Stimulated activated CD4-positive, alpha-beta T cell treated with anti-CD3 and anti-CD28 coated beads, TNF-alpha, amount 100 ng/mL, for 4 hours (primary cell): Measurements from ENCODE around the gene SF3B2.
"Not testable (repeated sequence)": the region's sequence is repeated elsewhere in the genome, so short reads cannot be mapped to it uniquely, and the experiment has no call there.

Experiments used
- DNase-seq, 3 experiments: peaks; one replicate each; pipeline ENCODE4 v3.0.0-alpha.2; 2020; ENCODE audit warnings: low read depth in 3 of 3

The SF3B2 gene

DNA sequence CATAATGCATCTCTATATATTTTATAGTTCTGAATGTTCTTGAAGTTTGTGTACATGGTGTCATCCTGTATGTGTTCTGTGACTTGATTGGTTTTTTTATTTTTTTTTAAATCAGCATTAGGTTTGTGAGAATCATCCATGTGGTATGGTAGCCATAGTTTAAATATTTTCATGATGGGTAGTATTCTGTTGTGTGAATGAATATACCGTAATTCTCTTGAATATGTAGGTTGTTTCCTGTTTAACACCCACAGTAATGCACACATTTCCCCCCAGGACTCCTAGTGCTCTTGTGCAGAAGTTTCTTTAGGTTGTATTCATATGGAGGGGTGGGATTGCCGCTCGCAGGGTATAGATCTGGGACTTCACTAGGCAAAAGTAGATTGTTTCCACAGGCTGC is 19.9 kb downstream of the SF3B2 start:
- no peak for DNase-seq

DNA sequence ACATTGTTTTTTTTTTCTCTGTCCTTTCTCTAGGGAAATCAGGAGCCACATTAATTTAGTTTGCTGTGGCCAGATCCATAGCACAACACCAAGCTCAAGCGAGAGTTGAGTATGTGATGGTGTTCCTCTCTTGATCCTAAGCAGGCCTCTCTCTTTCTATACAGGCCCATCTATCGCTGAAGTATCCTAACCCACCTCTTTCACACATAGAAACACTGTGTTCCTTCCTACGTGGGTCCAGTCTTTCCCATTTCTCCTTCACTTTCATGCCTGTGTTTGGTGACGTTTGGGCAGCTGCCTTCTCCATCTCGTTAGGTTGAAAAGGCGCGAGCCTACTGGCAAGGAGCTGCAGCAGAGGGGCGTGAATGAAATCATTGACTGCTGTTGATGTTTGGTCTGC is 20.4 kb downstream of the SF3B2 start:
- no peak for DNase-seq

DNA sequence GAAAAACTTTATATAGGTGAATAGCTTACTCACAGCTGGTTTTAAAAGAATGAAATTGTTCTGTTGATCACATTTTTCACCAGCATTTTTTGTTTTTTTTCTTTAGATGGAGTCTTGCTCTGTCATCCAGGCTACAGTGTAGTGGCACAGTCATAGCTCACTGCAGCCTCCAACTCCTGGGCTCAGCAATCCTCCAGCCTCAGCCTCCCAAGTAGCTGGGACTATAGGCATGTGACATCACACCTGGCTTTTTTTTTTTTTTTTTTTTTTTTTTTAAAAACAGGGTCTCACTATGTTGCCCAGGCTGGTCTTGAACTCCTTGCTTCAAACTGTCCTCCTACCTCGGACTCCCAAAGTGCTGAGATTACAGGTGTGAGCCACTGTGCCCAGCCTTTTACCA is 21.5 kb downstream of the SF3B2 start:
- DNase-seq = no peak

DNA sequence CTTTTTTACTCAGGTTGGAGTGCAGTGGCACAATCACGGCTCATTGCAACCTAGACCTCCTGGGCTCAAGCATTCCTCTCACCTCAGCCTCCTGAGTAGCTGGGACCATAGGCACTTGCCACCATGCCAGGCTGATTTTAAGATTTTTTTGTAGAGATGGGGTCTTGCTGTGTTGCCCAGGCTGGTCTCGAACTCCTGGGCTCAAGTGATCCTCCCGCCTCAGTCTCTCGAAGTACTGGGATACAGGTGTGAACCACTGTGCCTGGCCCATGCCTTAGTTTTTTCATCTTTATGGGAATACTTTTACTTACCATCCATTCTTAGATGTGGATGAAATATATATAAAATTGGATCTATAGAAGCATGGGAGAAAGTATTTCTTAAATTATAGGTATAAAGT is 23.1 kb downstream of the SF3B2 start:
- DNase-seq = no peak

DNA sequence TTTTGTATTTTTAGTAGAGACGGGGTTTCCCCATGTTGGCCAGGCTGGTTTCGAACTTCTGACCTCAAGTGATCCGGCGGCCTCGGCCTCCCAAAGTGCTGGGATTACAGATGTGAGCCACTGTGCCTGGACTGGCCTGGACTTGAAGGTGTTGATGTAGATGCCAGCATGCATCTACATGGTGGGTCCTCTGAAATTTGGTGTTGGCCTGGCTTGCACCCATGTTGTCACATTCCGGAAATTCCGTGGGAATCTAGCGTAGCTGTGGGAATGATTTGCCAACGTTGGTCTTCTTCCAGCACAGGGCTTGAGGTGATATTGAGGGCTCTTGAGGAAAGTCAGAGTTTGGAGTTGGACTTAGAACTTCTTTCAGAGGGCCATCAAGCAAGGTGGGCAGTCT is 24.4 kb downstream of the SF3B2 start:
- no peak for DNase-seq

DNA sequence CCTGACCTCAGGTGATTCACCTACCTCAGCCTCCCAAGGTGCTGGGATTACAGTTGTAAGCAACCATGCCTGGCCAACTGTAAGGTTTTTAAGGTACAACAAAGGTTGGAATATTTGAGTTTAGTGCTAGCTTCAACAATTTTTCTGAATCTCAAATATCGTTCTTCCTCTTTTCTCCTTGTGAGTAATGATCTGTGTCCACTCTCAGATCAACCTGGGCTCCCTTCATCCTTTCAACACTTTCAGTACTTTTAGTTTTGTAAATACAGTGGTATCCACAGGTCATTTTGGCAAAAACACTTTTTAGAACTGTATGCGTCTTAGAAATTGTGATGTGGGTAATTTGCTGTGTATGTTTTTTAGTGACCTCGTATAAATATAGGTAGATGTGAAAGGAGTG is 25.8 kb downstream of the SF3B2 start:
- no peak for DNase-seq

DNA sequence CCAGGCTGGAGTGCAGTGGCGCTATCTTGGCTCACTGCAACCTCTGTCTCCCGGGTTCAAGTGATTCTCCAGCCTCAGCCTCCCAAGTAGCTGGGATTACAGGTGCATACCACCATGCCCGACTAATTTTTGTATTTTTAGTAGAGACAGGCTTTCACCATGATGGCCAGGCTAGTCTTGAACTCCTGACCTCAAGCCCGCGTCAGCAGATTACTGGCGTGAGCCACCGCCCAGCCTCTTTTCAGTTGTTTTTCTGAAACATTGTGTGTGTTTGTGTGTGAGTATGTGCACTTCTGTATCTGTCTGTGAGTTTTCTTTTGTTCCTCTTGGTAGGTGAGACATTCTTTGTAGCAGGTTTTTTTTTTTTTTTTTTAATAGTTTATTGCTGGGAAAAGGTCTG is 26.8 kb downstream of the SF3B2 start:
- DNase-seq = not testable (repeated sequence)

DNA sequence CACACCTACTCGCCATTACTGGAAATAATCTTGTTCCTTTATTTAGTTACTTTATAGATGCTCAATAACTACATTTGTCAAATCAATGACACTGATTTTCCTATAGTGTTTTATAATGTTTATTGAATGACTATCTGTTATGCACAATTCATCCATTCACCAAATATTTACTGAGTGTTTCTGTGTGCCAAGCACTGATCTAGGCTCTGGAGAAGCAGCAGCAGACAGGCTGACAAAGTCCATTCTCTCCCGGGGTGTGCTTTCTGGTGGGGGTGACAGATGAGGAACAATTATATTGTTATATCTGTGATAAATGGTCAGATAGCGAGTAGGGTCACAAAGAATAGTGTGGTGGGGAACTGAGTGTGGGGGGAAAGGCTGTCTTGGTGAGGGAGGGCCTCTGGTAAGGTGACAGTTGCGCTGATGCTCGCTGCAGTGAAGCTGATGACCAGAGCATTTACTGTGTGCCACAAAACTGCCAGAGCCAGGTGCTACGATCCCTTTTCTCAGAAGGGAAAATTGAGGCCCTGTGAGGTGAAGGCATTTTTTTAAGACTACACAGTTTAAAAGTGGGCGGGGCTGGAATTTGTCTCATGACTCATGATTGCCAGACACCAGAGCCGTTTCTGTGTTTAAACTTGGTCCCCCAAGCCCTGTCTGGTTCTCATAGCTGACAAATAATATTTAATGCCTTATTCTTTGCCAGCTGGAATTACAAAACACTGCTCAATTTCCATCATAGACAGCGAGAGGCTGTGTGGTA is 28.1 kb downstream of the SF3B2 start:
- peak in 2 of 3 experiments; percentile 50 to 70 for DNase-seq

DNA sequence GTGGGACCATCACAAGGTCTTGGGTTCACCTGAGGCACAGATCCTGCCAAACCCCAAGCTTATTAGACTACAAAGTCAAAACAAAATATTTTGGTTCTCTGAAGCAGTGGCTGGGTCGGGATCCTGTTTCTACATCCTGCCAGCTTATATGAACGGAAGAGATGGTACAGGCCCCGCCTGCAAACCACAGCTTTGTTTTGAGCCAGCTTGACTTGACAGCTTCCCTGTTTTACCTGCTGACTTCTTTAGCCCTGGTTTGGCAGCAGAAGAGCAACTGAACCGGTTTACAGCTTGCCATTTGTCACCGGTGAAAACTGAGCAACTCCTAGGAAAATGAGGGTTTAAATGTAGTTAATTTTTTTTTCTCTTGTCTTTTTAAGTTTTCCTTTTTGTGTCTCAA is 29.3 kb downstream of the SF3B2 start:
- DNase-seq = peak in 1 of 3 experiments; percentile 52

DNA sequence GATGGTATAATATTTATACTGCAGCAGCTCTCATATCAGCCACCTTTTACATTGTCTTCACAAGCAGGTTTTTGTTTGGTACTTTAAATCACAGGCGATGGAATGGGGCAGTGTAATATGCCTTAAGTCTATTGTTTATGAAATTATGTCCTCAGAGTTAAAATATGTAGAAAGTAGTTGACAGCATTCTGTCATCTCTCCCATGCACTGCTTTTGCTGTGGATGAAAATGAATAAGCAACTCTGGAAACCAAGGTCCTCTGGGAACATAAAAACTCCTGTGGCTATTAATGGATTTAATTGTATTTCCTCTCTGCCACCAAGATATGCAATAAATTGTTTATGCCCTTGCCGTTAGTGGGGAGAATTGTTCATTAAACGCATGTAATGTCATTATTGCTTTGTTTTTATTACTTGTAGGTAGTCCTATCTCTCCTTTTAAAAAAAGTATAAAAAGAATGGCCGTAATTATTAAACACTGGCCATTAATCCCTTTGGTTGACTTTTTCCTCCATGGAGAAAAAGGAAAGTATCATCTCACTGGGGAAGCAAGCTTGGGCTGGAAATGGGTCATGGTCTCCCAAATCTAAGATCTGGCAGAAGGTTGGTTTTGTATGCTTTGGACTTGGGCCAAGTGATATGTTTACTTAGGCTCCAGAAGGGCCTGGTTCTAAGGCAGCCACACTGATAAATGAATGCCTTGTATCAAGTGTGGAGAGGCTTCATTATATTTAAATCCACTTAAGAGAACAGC is 31.0 kb downstream of the SF3B2 start:
- DNase-seq = no peak

DNA sequence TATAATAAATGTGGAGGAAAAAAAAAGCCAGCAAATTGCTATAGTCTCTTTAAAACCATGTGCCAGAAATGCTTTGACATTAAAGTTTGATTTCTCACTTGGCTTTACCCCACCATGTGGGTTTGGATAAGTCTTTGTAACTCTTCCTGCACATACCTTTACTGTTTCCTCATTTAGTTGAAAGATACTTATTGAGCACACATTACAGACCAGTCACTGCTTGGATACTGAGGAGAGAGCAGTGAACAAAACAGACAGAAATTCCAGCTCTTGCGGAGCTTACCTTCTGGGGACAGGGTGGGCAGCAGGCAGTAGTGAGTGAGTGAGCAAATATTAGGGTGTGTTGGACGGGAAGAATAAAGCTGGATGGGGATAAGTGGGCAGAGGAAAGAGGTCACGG is 31.6 kb downstream of the SF3B2 start:
- no peak for DNase-seq

DNA sequence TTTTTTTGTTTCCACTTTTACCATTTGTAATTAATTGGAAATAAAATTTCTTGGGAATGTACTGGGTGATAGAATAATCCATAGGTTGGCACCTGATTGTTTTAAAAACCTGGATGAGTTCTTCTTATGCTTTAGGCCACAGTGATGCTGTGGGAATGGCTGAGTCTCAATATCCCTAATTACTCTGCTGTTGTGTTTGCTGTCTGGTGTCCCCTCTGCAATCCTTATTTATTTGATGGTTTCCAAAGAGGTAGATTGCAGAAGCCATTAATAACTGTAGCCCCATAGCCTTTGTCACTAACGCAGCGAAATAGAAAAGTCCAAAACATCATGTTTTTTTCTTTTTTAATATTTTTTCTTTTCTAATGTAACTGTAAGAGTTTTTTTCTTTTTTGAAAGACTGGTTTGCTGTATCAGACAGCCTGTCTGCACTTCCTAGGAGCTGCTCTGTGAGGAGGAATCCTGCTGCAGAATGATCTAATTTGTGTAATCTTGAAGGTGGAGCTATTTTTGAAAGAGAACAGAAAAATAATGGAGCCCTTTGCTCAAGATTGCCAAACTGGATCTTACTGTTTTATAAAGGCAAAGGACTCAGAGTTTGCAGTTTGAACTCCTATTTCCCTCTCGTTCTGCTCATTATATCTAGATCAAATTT is 32.8 kb downstream of the SF3B2 start:
- no peak for DNase-seq

DNA sequence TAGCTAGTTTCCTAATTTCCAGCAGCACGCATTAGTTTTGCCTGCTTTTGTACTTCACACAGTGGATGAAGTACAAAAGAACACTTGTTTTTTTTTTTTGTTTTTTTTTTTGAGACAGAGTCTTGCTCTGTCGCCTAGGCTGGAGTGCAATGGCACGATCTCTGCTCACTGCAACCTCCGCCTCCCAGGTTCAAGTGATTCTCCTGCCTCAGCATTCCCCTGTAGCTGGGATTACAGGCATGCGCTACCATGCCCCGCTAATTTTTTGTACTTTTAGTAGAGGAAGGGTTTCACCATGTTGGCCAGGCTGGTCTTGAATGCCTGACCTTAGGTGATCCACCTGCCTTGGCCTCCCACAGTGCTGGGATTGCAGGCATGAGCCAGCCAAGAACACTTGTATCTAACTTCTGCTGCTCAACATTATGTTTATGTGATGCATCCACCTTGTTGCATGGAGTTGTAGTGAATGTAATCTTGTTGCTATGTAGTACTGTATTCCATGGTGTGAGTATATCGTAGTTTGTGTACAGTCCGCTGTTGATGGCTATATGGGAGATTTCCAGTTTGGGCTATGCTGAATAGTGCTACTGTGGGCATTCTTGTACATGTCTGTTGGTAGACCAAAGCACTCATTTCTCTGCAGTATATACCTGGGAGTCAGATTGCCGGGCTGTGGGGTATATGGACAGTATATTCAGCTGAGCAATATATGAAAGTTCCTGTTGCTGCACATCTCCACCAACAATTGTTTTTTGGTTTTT is 35.2 kb downstream of the SF3B2 start:
- no peak for DNase-seq

DNA sequence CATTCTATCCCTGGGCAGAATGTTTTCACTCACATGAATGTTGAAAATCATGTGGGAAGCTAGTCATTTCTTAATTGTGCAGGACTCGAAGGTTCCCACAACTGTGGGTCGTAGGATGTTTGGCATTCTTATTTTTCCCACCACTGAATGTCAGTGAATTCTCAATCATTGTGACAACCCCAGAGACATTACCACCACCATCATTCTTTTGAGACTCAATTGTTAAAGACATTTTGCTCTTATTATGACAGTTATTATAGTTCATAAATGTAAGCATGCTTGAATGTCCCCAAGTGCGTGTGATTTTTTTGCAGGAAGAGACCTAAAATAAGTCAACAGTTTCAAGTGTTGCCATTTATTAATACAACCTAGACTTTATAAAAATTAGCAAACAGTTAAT is 36.9 kb downstream of the SF3B2 start:
- no peak for DNase-seq

DNA sequence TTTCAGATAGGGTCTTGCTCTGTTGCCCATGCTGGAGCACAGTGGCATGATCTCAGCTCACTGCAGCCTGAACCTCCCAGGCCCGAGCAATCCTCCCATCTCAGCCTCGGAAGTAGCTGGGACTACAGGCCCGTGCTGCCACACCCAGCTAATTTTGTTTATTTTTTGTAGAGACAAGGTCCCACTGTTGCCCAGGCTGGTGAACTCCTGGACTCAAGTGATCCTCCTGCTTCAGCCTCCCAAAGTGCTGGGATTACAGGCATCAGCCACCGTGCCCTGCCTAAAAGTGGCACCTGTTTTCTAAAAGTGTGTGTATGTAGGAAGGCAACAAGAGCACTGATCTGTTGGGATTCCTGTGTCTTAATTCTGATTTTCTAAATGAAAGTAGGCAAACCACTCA is 38.1 kb downstream of the SF3B2 start:
- no peak for DNase-seq

DNA sequence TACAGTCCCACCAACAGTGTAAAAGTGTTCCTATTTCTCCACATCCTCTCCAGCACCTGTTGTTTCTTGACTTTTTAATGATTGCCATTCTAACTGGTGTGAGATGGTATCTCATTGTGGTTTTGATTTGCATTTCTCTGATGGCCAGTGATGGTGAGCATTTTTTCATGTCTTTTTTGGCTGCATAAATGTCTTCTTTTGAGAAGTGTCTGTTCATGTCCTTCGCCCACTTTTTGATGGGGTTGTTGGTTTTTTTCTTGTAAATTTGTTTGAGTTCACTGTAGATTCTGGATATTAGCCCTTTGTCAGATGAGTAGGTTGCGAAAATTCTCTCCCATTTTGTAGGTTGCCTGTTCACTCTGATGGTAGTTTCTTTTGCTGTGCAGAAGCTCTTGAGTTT is 40.0 kb downstream of the SF3B2 start:
- DNase-seq = not testable (repeated sequence)

DNA sequence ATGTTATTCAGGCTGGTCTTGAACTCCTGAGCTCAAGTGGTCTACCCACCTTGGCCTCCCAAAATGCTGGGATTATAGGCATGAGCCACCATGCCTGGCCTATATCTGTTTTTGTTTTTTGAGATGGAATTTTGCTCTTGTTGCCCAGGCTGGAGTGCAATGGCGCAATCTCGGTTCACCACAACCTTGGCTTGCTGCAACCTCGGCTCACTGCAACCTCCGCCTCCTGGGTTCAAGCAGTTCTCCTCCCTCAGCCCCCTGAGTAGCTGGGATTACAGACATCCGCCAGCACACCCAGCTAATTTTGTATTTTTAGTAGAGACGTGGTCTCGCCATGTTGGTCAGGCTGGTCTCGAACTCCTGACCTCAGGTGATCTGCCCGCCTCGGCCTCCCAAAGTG is 47.6 kb downstream of the SF3B2 start:
- not testable (repeated sequence) for DNase-seq

DNA sequence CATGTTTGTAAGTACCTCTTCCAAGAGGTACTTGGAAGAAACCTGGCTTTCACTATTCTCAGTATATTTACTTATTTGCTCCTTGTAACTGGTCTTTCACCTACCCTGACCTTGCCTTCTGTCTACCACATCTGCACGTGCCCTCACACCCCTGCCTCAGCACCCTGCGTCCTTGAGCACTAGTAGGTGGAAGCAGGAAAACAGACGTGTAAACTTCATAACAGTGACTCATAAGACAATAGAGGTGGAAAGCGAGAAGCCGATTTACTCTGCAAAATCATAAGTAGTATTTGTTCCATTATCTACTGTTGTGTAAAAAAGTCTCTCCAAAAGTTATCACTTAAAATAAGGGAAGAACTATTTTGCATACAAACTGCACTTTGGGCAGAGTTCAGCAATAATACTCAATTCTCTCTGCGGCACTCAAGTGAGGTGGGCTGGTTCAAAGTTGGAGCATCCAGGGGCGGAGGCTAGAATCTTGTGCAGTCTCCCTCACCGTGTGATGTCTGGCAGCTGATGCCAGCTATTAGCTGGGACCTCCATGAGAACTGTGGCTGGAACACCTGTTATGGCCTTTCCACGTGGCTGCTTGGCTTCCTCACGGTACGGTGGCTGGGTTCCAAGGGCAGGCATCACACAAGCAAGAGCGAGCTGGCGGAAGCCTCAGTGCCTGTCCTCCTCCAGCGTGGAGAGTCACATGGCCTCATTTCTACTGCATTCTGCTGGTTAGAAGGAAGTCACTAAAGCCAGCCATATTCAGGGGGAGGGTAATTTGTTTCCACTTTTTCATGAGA is 48.3 kb downstream of the SF3B2 start:
- peak; percentile 18 to 29 (median 20) for DNase-seq

DNA sequence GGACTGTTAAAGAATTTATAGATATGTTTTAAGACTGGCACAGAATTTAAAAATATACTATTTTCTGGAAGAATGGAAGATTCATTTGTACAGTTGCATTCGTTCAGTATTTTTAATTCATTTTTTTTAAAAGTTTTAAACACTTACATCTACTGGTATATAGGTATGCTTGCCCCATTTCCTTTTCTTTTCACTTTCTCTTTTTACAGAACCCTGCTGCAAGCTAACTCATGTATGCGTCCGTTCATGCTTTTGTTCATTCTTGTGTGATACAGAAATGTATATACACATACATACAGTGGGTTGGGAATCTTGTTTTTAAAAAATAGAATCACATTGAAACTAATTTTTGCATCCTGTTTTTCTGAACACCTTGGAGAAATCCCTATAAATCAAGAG is 48.9 kb downstream of the SF3B2 start:
- no peak for DNase-seq

DNA sequence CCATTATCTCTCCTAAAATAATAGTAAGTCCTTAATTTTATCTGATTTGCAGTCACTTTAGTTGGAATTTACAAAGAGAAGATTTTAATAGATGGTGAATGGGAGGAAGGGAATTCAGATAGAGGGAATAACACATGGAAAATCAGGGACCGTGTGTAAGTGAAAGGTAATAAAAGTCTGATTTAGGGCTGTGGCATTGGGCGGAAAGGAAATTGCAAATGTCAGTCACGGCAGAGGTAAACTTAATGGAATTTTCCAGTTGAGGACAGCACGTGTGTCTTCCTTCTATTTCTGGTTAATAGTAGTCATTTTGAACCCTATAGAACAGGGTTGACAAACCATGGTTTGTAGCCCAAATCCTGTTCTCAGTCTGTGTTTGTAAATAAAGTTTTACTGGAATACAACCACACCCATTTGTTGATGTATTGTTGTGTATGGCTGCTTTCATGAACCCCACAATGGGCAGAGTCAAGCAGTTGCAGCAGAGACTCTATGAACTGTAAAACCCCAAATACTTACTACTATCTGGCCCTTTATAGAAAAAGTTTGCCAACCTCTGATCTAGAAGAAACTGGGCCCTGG is 52.0 kb downstream of the SF3B2 start:
- no peak for DNase-seq
